AG04450 (cell line): Measurements from ENCODE around the gene FOXO1. TPM values are rescaled to one million over a fixed set of nuclear protein-coding genes. Genes with fewer than 3 reads are reported as not detected.

ENCODE experiments used
- CTCF ChIA-PET: fragments of 300-600, 350-600 bp; formaldehyde crosslinking; extraction: SDS; loops from one replicate; lab custom pipeline; 2022; ENCODE audit warnings: antibody characterized with exemption, inconsistent platforms; lab: Charles Lee
- POLR2A ChIA-PET: fragments of 350-600 bp; formaldehyde crosslinking; extraction: SDS; loops from one replicate; lab custom pipeline; 2021; ENCODE audit warnings: antibody characterized with exemption, inconsistent platforms; lab: Yijun Ruan, JAX
- DNase-seq: peaks from one replicate; pipeline ENCODE4 v3.0.0-alpha.2; 2011; ENCODE audit warnings: low read depth, low spot score
- H3K27ac ChIP-seq: one replicate; pipeline ENCODE4 v1.5.1; 2012; ENCODE audit warnings: low read depth, low read length, control low read depth
- H3K27me3 ChIP-seq: one replicate; pipeline ENCODE4 v1.6.0; 2012; ENCODE audit warnings: low read length; ENCODE audit not compliant: control insufficient read depth, insufficient read depth
- H3K4me3 ChIP-seq: 2 replicates; pipeline ENCODE4 v1.5.1; 2011; ENCODE audit warnings: mild to moderate bottlenecking, low read depth, low read length, control low read depth
- H3K9me3 ChIP-seq: 2 replicates; pipeline ENCODE4 v1.5.1; 2012; ENCODE audit warnings: low read length; ENCODE audit not compliant: control insufficient read depth, insufficient read depth
- polyA plus RNA-seq: library from polyadenylated mRNA; depleted of rRNA; stranded (reverse); fragments of >200 nt; gene quantifications from 2 replicates; pipeline ENCODE4 v1.2.3, GENCODE V29; 2011
- TF ChIP-seq, protein P1 (sequence below): IDR thresholded peaks from 2 replicates; pipeline ENCODE4 v1.5.1; 2011; ENCODE audit warnings: low read depth, low read length, control low read depth, inconsistent platforms

FOXO1 gene
- polyA plus RNA-seq, 1 experiment = 0.19 TPM

DNA sequence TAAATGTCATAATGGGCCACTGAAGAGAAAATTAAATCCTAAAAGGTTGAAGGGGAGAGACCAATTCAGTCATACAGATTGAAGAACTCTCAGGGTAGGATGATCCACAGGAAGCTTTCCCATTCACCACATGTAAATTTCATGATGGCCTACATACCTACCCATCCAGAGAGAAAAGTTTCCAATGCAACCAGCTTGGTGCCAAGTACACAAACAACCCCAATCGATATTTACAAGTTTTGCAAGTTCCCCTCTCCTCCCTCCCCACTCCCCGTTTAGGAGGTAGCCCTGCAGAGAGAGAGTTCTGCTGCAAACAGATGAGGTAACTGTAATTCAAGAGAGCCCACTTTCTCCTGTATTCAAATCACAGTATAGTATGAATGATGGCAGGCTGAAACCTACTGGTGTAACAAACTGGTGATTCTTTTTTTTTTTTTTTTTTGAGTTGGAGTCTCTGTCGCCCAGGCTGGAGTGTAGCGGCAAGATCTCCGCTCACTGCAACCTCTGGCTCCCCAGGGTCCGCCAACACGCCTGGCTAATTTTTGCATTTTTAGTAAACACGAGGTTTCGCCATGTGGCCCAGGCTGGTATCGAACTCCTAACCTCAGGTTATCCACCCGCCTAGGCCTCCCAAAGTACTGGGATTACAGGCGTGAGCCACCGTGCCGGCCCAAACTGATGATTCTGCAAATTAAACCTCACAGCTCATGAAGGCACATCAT lies 14.4 kb downstream of the FOXO1 start:
- CTCF ChIA-PET = no interaction called here
- POLR2A ChIA-PET = no interaction called here

GRCh38 chr13:40648841-40649240 lies 17.6 kb downstream of the FOXO1 start:
- Histone ChIP-seq H3K4me3 (no peak overlapping the region), H3K27me3 (peaks cover 3% of the 10 kb centered on the region), H3K9me3 (no peaks in the 10 kb centered on the region), H3K27ac (no peak overlapping the region)
- no peak for DNase-seq
- ChIA-PET POLR2A (no interaction called here), CTCF (no interaction called here)
- TF ChIP-seq, protein P1, sequence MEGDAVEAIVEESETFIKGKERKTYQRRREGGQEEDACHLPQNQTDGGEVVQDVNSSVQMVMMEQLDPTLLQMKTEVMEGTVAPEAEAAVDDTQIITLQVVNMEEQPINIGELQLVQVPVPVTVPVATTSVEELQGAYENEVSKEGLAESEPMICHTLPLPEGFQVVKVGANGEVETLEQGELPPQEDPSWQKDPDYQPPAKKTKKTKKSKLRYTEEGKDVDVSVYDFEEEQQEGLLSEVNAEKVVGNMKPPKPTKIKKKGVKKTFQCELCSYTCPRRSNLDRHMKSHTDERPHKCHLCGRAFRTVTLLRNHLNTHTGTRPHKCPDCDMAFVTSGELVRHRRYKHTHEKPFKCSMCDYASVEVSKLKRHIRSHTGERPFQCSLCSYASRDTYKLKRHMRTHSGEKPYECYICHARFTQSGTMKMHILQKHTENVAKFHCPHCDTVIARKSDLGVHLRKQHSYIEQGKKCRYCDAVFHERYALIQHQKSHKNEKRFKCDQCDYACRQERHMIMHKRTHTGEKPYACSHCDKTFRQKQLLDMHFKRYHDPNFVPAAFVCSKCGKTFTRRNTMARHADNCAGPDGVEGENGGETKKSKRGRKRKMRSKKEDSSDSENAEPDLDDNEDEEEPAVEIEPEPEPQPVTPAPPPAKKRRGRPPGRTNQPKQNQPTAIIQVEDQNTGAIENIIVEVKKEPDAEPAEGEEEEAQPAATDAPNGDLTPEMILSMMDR = no peak

More for the DNA sequence above, 14.4 kb downstream of the FOXO1 start:
- Histone ChIP-seq H3K27ac (no peak overlapping the region), H3K9me3 (no peaks in the 10 kb centered on the region), H3K4me3 (no peak overlapping the region), H3K27me3 (peaks cover 3% of the 10 kb centered on the region)
- DNase-seq = no peak
- TF ChIP-seq, protein P1 = no peak

DNA sequence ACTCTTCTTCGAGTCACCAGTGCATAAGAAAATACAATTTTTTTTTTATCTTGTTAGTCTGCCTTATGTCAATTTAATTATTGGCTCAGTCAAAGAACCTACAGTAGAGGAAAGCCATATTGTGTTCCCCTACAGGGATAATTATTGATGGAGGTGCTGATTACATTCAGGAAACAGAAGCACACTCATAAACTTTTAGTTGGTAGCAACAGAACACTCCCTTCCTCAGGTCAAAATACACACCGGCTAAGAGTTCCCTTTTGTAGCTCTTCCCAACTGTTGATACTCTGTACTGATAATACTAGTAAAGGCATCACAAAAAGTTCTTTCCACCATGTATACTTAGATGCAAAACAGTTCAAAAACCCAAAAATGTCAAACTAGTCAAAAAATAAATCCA lies 18.4 kb downstream of the FOXO1 start:
- H3K27me3 ChIP-seq = peaks cover 5% of the 10 kb centered on the region
- no peak for DNase-seq
- TF ChIP-seq, protein P1 = no peak
- ChIA-PET POLR2A (no interaction called here), CTCF (no interaction called here)
- no peaks in the 10 kb centered on the region for H3K9me3 ChIP-seq
- H3K27ac ChIP-seq = no peak overlapping the region
- H3K4me3 ChIP-seq = no peak overlapping the region

GRCh38 chr13:40644838-40645604 lies 21.4 kb downstream of the FOXO1 start:
- Histone ChIP-seq H3K9me3 (no peaks in the 10 kb centered on the region), H3K4me3 (no peak overlapping the region), H3K27ac (no peak overlapping the region), H3K27me3 (peaks cover 5% of the 10 kb centered on the region)
- CTCF ChIA-PET = no interaction called here
- DNase-seq = no peak
- TF ChIP-seq, protein P1 = no peak
- POLR2A ChIA-PET = no interaction called here
